GM21619 (cell line): Measurements from ENCODE around the gene NAPB.
A peak's percentile ranks its signal among the peaks of the same experiment; 100 is the strongest.

ENCODE experiments used
- ATAC-seq: cut with Tn5 transposase; IDR thresholded peaks from one replicate; pipeline ENCODE4 v1.9.1; 2021; ENCODE audit not compliant: unreplicated experiment

Gene NAPB

GRCh38 chr20:23407781-23408464, 13.4 kb downstream of the NAPB start:
- ATAC-seq: peak; percentile 71

DNA sequence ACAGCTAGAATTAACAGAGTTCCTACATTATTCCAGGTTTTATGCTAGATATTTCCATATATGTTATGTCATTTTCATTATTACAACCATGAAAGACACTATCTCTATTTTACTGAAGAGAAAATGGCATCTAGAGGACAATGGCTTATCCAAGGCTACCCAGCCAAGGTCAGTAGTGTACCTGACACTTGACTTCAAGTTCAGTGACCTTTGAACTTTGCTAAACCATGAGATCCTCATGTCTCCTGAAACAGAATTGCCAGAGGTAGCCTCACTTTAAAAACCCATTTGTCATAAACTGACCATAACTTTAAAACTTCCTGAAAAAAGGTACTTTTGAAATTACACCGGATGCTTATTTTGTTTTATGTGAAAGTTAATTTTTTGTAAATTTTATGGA, 14.4 kb downstream of the NAPB start:
- no peak for ATAC-seq

DNA sequence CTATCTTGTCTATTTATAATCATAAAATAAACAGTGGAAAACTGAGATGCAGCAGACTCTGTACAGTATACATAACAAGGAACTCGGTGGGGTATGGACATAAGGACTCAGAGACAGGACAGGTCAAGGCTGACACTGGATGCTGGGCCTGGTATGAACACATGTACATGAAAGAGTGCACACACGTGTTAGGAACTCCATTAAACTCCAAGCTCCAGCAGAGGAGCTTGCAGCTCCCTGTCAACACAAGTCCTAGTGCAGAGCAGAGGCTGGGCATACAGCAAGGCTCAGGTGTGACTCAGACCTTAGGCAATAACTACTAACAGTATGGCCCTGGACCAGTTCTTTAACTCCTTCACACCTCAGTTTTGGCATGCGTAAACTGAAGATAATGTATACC, 17.1 kb downstream of the NAPB start:
- no peak for ATAC-seq

DNA sequence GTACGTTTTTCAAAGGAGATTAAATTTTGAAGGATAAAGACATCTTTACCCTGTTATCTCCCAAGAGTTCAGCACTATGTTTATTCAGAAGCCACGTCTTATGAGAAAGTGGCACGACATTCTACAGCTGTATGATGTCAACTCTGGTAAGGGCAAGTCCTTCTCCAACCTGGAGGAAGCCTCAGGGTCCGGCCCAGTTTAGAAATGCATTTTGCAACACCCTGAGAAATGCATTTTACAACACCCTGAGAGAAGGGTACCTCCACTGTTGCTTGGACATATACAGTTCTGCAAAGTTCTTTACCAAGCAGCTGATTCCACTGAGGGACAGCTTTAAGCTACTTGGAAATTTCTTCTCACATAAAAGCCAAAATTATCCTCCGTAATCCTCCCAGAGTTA, 17.5 kb downstream of the NAPB start:
- ATAC-seq: no peak

- ATAC-seq: no peak
Measured at GRCh38 chr20:23401051-23401450, 20.2 kb downstream of the NAPB start.

DNA sequence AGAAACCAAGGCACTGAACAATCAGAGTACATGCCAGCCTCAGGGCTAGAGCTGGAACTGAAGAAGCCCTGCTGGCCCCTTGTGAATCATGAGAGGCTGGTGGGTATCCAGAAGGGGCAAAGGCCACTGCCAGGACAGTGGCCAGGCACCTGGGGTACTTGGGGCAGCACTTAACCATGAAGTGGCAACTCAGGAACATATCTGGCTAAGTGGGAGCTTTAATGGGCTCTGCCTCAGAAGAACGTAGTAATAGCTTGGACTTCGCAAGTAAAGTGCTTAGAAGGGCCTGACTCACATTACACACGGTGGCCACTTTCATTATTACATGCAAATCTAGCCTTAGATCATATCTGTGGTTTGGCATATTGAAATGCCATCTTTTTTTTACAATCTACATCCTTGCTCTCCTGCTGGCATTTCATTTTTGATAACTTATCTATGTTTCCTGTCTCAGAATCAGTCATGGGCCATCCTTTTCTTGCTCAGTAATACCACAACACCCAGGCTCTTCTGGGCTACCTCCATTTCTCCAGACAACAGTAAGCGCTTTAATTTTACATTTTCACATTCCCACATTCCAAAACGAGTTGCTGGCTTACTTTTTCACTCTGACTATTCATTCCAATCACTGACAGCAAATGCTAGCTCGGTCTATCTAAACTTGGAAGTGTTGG, 21.6 kb downstream of the NAPB start:
- no peak for ATAC-seq

DNA sequence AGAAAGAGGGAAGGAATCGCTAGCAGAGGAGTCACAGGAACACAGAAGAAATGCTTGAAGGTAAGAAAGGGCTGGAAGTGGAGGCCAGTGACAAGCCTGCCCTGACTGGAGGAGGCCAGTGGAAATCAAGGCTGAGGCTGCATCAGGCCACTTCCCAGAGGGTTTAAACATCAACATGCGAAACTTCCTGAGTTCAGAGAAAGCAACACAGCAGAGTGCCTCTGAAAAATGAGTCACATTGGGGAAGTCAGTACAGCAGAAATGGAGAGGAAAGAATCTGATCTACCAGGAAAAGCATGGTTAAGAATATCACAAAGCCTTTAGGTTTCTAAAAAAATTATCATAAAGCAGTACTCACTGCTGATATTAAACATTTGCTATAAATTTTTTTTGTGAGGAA, 23.3 kb downstream of the NAPB start:
- ATAC-seq: no peak

DNA sequence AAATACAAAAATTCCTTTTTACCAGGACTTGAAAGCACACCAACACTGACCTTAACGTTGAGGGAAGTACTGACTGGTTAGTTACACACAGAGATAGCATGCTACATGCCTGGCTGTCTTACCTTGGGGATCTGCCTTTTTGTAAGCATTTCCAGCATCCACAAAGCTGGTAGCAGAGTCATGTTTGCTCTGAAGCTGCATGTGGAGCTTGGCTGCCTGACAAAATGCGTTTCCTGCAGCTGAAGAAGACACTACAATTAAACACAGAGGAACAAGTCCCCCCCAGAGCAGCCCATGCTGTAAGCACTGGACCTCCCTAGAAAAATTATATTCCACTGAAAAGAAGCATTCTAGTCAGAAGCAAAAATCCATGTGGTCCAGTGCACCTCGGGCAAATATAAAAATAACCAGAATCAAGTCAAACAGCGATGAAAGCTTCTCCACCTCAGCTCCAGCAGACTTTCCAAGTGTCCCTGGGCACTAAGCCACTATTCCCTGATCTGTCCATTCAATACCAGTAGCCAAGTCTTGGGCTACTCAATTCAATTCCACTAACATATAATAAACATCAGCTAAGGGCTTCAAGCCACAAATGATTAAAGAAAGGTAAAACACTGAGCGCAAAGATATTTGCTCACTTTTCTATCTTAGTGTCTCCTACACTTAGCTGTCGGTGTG, 24.2 kb downstream of the NAPB start:
- no peak for ATAC-seq

- ATAC-seq: no peak
Measured at GRCh38 chr20:23393996-23394775, 27.1 kb downstream of the NAPB start.

- ATAC-seq: no peak
Measured at GRCh38 chr20:23391707-23392310, 29.5 kb downstream of the NAPB start.

DNA sequence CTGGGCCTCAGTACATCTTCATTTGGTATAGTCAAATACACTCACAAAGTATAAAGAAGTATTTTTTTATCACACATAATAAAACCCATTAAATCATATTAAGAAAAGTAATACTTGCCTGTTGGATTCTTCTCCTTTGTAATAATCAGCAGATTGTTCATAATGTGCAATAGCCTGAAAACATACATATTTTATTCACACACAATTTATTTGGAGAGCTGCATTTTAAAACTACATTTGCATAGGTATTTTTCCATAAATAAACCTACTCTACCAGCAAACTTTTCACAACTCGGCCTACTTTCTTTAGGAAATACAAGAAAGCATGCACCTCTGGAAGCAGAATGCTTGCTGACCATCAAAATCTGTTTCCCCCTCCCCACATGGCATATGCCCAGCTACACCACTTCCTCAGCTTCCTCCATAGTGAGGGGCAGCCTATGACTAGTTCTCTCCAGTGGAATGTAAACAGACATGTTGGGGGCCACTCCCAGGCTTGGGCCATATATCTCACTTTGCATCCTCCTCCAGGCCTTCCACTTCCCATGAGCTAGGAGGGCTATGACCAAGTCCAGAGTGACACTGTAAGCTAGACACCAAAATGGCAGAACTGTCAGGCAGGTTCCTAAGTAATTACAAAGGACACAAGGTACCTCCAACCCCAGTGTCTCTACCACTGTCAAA, 31.1 kb downstream of the NAPB start:
- ATAC-seq: no peak

DNA sequence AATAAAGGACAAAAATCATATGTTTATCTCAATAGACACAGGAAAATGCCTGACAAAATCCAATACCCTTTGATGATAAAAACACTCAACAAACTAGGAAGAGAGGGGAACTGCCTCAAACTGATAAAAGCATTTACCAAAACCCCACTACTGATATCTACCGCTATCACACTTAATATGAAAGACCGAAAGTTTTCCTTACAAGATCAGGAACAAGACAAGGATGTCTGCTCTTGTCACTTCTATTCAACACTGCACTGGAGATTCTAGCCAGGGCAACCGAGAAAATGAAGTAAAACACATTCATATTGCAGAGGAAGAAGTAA, 34.2 kb downstream of the NAPB start:
- no peak for ATAC-seq

DNA sequence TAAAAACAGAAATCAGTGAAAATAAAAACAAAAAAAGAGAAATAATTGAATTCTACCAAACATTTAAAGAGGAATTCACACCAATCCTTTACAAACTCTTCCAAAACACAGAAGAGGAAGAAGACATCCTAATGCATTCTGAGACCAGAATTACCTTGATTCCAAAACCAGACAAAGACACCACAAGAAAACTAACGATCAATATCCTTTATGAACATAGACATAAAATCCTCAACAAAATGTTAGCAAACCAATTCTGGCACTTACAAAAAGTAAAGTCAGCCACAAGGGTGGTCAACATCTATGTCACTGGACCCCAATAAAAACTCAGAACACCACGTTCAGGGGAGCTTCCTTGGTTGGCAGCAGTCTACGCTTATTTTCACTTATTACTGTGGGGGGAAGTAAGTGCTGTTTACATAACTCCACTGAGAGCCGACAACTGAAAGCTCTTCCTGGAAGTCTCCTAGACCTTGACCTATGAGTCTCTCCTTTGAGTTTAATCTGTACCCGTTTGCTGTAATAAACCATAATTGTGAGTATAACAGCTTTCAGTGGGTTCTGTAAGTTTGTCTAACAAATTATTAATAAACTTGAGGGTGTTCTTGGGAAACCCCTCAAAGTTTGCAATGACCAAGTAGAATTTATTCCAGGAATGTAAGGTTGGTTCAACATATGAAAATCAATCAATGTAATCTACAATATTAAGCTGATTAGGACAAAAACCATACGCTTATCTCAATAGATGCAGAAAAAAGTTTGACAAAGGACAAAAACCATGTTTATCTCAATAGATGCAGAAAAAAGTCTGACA, 34.8 kb downstream of the NAPB start:
- no peak for ATAC-seq

DNA sequence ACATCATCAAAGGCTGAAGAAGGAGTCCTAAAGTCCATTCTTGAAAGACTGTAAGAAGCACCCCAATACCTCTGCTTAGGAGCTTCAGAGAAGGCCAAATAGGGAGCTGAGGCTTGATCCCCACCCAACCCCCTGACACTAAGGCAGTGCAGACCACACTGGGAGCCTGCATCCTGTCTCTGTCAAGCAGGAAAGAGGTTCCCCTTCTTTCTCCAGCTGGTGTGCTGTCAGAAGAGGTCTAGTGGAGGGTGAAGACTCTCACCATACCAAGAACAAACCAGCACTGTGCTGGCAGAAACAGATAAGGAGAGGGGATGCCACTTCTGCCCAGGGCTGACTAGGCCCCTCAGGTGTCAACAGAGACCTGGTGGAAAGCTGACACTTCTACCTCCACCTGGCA, 39.4 kb downstream of the NAPB start:
- ATAC-seq: no peak

- no peak for ATAC-seq
Measured at GRCh38 chr20:23379772-23380171, 41.5 kb downstream of the NAPB start.

DNA sequence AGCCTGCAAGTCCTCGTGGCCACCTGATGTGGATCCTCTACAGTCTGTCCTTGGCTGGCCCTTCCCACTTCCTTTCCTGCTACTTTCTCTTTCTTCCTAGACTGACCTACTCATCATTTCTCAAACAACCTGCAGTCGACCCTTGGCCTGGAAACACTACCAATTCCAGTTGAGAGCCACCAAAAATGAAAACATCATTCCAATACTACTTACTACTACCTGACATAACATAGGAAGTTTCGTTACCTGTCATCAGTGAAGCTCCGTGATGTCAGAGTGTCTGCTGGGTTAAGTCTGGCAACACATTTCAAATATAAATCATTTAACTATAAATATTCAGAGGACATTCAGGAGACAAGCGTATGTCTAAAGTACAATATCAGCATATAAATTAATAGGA, 45.5 kb downstream of the NAPB start:
- no peak for ATAC-seq

DNA sequence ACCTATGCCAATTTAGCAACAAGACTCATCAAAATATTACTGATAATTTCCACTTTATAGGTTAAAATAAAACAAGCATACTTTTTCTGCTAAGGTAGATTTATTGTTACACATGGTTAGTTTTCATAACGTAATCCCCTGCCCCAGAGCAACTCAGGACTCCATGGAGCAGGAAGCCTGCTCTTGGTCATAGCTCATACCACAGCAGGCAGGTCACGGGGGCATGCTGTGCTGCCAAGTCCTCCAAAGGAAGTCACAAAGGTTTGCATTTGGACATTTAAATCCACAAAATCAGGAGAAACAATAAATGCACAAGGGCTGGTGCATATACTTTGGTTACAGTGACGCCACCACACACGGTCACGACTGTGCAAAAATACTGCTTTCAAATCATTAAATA, 46.8 kb downstream of the NAPB start:
- no peak for ATAC-seq

DNA sequence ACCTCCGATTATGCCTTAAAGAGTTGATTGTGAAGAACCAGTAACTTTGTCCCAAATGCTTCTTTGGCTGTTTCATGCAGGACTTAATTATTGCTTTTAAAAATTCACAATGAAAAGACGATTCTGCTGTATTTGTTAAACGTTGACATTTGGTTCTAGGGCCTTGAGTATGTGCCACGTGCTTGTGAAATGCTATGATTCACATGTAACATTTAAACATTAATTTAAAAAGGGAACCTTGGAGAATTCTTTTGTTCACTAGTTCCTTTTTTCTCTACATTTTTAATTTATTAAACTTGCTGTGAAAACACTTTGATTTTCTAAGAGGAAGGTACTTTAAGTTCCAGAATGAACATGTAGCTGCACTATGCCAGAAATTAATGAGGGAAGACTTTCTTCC, 49.8 kb downstream of the NAPB start:
- no peak for ATAC-seq

DNA sequence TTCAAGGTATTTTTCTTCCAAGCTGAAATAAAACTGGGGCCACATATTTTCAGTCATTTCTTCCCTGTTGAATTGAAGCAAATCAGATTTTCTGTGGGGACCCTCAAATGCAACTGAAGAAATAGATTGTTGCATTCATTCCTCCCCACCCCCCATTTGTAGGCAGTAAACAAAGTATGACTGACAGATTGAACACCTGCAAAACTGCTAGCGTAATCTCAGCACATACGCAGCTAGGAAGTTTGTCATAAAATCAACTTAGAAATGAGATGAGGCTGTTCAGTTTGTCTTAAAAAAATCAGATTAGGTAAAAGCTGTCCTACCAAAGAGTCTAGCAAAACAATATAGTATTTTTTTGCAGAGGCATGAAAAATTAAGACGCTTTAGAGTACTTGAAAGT, 50.4 kb downstream of the NAPB start:
- ATAC-seq: no peak

DNA sequence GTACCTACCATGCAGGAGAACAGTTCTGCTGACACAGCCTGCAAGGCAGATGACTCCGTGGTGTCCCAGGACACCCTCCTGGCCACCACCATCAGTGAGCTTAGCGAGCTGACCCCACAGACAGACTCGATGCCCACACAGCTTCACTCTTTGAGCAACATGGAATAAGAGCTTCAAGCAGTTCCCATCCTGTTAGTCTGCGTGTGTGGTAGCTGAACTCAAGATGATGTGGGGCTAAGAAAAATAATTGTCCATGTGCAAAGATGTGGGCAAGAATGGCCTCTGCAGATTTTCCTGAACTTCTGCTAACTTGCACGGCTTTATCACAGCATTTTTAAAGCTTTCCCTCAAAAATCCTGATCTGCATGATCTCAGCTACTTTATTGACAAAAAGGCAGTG, 51.0 kb downstream of the NAPB start:
- no peak for ATAC-seq
